ENCODE measurements around the gene RASA3.
"Not testable (repeated sequence)": the region's sequence is repeated elsewhere in the genome, so short reads cannot be mapped to it uniquely, and the experiment has no call there.

Gene RASA3

GRCh38 chr13:114127473-114128347 is 4.7 kb downstream of the RASA3 start:
- DNase-seq (ENCODE audit: low read depth, low spot score), result no peak

GRCh38 chr13:114126789-114127472 is 5.5 kb downstream of the RASA3 start:
- DNase-seq (ENCODE audit: low read depth, low spot score), result no peak

- not testable (repeated sequence) for DNase-seq (ENCODE audit: low read depth, low spot score)
These were observed 6.3 kb downstream of the RASA3 start for GRCh38 chr13:114126086-114126485.

GRCh38 chr13:114125589-114125988 is 6.8 kb downstream of the RASA3 start:
- no peak for DNase-seq (ENCODE audit: low read depth, low spot score)

- peak; percentile 58 for DNase-seq (ENCODE audit: low read depth, low spot score)
These were observed 7.5 kb downstream of the RASA3 start for GRCh38 chr13:114124921-114125320.

- DNase-seq (ENCODE audit: low read depth, low spot score), result no peak
These were observed 8.0 kb downstream of the RASA3 start for GRCh38 chr13:114124431-114124830.

GRCh38 chr13:114123876-114124275 is 8.5 kb downstream of the RASA3 start:
- DNase-seq (ENCODE audit: low read depth, low spot score), result no peak

- DNase-seq (ENCODE audit: low read depth, low spot score), result no peak
These were observed 9.0 kb downstream of the RASA3 start for GRCh38 chr13:114123448-114123847.

- no peak for DNase-seq (ENCODE audit: low read depth, low spot score)
These were observed 9.7 kb downstream of the RASA3 start for GRCh38 chr13:114122591-114123211.

- no peak for DNase-seq (ENCODE audit: low read depth, low spot score)
These were observed 10.3 kb downstream of the RASA3 start for GRCh38 chr13:114122127-114122511.

- DNase-seq (ENCODE audit: low read depth, low spot score), result no peak
These were observed 10.8 kb downstream of the RASA3 start for GRCh38 chr13:114121496-114122126.

- no peak for DNase-seq (ENCODE audit: low read depth, low spot score)
These were observed 11.4 kb downstream of the RASA3 start for GRCh38 chr13:114121031-114121430.

- DNase-seq (ENCODE audit: low read depth, low spot score), result no peak
These were observed 11.8 kb downstream of the RASA3 start for GRCh38 chr13:114120591-114121011.

GRCh38 chr13:114119196-114119595 is 13.2 kb downstream of the RASA3 start:
- DNase-seq (ENCODE audit: low read depth, low spot score), result no peak

GRCh38 chr13:114118511-114119123 is 13.8 kb downstream of the RASA3 start:
- DNase-seq (ENCODE audit: low read depth, low spot score), result no peak

- DNase-seq (ENCODE audit: low read depth, low spot score), result no peak
These were observed 14.3 kb downstream of the RASA3 start for GRCh38 chr13:114118086-114118485.

GRCh38 chr13:114117341-114117874 is 15.0 kb downstream of the RASA3 start:
- not testable (repeated sequence) for DNase-seq (ENCODE audit: low read depth, low spot score)

- no peak for DNase-seq (ENCODE audit: low read depth, low spot score)
These were observed 15.7 kb downstream of the RASA3 start for GRCh38 chr13:114116734-114117133.

GRCh38 chr13:114115796-114116195 is 16.6 kb downstream of the RASA3 start:
- no peak for DNase-seq (ENCODE audit: low read depth, low spot score)

GRCh38 chr13:114115191-114115671 is 17.2 kb downstream of the RASA3 start:
- DNase-seq (ENCODE audit: low read depth, low spot score), result no peak

- DNase-seq (ENCODE audit: low read depth, low spot score), result not testable (repeated sequence)
These were observed 17.8 kb downstream of the RASA3 start for GRCh38 chr13:114114666-114115065.
